Measurements from ENCODE around the gene PEX11G. TPM values are rescaled to one million over a fixed set of nuclear protein-coding genes. Genes with fewer than 3 reads are reported as not detected.

Gene PEX11G
- total and polyA plus RNA-seq, 8 donors: 3.9 to 8.8 (median 5.5) TPM; not detected in 3

DNA sequence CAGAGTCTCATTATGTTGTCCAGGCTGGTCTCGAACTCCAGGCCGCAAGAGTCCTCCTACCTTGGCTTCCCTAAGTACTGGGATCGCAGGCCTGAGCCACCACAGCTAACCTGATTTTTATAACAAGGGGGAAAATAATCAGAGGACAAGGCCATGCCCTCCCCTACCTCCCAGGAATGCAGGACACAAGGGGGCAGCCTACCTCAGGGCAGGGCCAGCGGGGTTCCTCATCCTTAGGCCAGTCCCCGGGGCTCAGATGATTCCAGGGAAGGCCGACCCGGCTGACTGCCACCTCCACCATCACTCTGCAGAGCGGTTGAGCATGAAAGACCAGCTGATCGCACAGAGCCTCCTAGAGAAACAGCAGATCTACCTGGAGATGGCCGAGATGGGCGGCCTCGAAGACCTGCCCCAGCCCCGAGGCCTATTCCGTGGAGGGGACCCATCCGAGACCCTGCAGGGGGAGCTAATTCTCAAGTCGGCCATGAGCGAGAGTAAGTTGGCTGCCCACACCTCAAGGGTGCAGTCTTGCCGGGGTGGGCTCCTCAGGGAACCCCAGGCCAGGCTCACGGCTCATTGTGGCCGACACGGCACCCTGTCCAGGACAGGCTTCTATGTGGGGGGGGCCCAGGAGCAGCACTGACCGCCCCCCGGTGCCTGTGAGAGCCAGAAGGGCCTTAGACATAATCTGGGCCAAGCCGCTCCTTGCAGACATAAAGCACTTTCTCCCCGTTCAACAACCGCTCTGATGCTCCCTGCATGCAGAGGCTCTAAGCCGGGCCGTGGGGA, 26.8 kb downstream of the PEX11G start:
- Histone ChIP-seq H3K4me3 (no peak overlapping the region), H3K27ac (no peak overlapping the region), H3K27me3 (no peaks in the 10 kb centered on the region), H3K36me3 (peaks cover 89 to 100% (median 100%) of the 10 kb centered on the region in 4 donors), H3K4me1 (no peaks in the 10 kb centered on the region), H3K9me3 (no peaks in the 10 kb centered on the region)
- 83 to 91% (median 89%) methylated on average over 10 to 28 of the region's 28 CpGs for WGBS, 5 donors
- intact Hi-C loops (cut with DNase I; ENCODE audit: low total_unique reads): no loop called here
- DNase-seq: no peak
- TF ChIP-seq, protein P1, sequence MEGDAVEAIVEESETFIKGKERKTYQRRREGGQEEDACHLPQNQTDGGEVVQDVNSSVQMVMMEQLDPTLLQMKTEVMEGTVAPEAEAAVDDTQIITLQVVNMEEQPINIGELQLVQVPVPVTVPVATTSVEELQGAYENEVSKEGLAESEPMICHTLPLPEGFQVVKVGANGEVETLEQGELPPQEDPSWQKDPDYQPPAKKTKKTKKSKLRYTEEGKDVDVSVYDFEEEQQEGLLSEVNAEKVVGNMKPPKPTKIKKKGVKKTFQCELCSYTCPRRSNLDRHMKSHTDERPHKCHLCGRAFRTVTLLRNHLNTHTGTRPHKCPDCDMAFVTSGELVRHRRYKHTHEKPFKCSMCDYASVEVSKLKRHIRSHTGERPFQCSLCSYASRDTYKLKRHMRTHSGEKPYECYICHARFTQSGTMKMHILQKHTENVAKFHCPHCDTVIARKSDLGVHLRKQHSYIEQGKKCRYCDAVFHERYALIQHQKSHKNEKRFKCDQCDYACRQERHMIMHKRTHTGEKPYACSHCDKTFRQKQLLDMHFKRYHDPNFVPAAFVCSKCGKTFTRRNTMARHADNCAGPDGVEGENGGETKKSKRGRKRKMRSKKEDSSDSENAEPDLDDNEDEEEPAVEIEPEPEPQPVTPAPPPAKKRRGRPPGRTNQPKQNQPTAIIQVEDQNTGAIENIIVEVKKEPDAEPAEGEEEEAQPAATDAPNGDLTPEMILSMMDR (IDR thresholded peaks at IDR 0.05): no peak
- no peak for TF ChIP-seq POLR2AphosphoS5 (IDR thresholded peaks at IDR 0.05)
- no peak for TF ChIP-seq EP300 (IDR thresholded peaks at IDR 0.05)

DNA sequence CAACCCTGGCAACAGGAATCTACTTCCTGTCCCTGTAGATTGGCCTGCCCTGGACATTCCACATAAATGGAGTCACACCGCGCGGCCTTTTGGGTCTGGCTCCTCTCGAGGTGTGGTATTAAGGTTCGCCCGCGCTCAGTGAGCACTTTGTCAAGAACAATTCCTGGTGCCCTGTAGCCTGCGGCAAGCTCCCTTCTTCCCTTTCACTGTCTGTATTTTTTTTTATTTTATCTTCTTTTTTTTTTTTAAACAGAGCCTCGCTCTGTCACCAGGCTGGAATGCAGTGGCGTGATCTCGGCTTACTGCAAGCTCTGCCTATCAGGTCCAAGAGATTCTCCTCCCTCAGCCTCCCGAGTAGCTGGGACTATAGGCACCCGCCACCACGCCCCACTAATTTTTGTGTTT, 28.3 kb downstream of the PEX11G start:
- WGBS, 5 donors: 88 to 94% (median 92%) methylated on average over 14 of the region's 14 CpGs
- Histone ChIP-seq H3K4me3 (no peak overlapping the region), H3K36me3 (peaks cover 87 to 100% (median 100%) of the 10 kb centered on the region in 4 donors), H3K27ac (no peak overlapping the region), H3K27me3 (no peaks in the 10 kb centered on the region), H3K9me3 (no peaks in the 10 kb centered on the region), H3K4me1 (no peaks in the 10 kb centered on the region)
- intact Hi-C loops (cut with DNase I; ENCODE audit: low total_unique reads): no loop called here
- DNase-seq: no peak
- no peak for TF ChIP-seq EP300 (IDR thresholded peaks at IDR 0.05)
- TF ChIP-seq POLR2AphosphoS5 (IDR thresholded peaks at IDR 0.05): no peak
- TF ChIP-seq, protein P1 (IDR thresholded peaks at IDR 0.05): no peak
- TF ChIP-seq POLR2A (IDR thresholded peaks at IDR 0.05): no peak

DNA sequence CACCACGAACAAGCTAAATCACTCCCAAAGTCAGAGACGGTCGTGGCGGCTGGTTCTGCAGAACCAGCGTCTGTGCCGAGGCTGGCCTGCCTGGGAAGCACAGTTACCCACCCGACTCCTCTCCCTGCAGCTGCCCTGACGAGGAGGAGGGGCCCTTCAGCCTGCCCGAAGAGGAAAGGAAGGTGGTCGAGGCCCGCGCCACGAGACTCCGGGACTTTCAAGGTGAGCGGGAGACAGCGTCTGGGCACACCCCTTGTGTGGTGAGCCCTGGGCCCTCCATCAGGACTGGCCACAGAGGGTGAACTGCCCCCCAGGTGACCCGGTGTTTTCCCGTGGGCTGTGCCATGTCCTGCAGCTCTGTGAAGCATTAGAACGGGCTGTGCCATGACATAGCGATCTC, 29.1 kb downstream of the PEX11G start:
- H3K27me3 ChIP-seq: no peaks in the 10 kb centered on the region
- DNase-seq: no peak
- peaks cover 80 to 100% (median 100%) of the 10 kb centered on the region in 4 donors for H3K36me3 ChIP-seq
- TF ChIP-seq, protein P1 (IDR thresholded peaks at IDR 0.05): no peak
- TF ChIP-seq POLR2AphosphoS5 (IDR thresholded peaks at IDR 0.05) (no peak), POLR2A (IDR thresholded peaks at IDR 0.05) (no peak), EP300 (IDR thresholded peaks at IDR 0.05) (no peak)
- WGBS, 5 donors: 89 to 97% (median 94%) methylated on average over 7 to 20 of the region's 20 CpGs
- no peak overlapping the region for H3K4me3 ChIP-seq
- no peaks in the 10 kb centered on the region for H3K4me1 ChIP-seq
- no peak overlapping the region for H3K27ac ChIP-seq
- intact Hi-C loops (cut with DNase I; ENCODE audit: low total_unique reads): no loop called here
- H3K9me3 ChIP-seq: no peaks in the 10 kb centered on the region

DNA sequence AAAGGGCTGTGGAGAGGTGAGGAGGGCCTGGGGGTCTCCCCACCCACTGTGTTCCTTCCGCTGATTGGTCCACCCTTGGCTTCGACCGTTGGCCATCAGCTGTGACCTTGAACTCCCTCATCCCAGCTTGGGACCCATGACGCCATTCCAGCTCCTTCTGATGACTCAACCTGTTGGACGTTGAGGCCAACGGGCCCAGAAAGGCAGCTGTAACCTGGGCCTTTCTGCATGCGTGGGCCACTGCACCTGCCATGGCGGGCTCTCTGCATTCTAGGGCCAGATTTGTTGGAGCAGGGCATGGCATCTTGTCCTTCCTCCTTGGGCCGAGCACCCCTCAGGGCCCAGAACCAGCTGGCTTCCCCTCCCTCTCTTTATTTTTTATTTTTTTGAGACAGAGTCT, 30.2 kb downstream of the PEX11G start:
- WGBS, 5 donors: 94 to 97% (median 96%) methylated on average over 9 of the region's 9 CpGs
- H3K4me3 ChIP-seq: no peak overlapping the region
- intact Hi-C loops (cut with DNase I; ENCODE audit: low total_unique reads): no loop called here
- H3K36me3 ChIP-seq: peaks cover 80 to 100% (median 100%) of the 10 kb centered on the region in 4 donors
- H3K27ac ChIP-seq: no peak overlapping the region
- no peak for TF ChIP-seq POLR2A (IDR thresholded peaks at IDR 0.05)
- DNase-seq: no peak
- H3K27me3 ChIP-seq: no peaks in the 10 kb centered on the region
- no peaks in the 10 kb centered on the region for H3K9me3 ChIP-seq
- H3K4me1 ChIP-seq: no peaks in the 10 kb centered on the region

DNA sequence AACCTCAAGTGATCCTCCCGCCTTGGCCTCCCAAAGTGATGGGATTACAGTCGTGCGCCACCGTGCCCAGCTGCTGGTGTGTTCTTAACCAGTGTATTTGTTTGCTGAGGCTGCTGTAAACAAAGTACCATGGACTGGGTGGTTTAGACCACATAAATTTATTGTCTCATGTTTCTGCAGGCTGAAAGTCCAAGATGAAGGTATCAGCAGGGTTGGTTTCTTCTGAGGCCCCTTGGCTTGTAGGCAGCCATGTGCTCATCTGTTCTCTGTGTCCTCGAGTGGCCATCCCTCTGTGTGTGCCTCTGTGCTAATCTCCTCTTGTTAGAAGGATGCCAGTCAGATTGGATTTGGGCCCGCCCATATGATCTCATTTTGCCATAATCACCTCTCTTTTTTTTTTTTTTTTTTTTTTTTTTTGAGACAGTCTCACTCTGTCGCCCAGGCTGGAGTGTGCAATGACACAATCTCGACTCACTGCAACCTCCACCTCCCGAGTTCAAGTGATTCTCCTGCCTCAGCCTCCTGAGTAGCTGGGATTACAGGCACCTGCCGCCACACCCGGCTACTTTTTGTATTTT, 31.8 kb downstream of the PEX11G start:
- no peaks in the 10 kb centered on the region for H3K9me3 ChIP-seq
- peaks cover 72 to 100% (median 100%) of the 10 kb centered on the region in 4 donors for H3K36me3 ChIP-seq
- no peak for DNase-seq
- TF ChIP-seq, protein P1 (IDR thresholded peaks at IDR 0.05): no peak
- TF ChIP-seq POLR2AphosphoS5 (IDR thresholded peaks at IDR 0.05): no peak
- TF ChIP-seq EP300 (IDR thresholded peaks at IDR 0.05): no peak
- no peak for TF ChIP-seq POLR2A (IDR thresholded peaks at IDR 0.05)
- H3K4me3 ChIP-seq: no peak overlapping the region
- H3K27me3 ChIP-seq: no peaks in the 10 kb centered on the region
- no peak overlapping the region for H3K27ac ChIP-seq
- H3K4me1 ChIP-seq: no peaks in the 10 kb centered on the region
- intact Hi-C loops (cut with DNase I; ENCODE audit: low total_unique reads): no loop called here
- 94 to 98% (median 96%) methylated on average over 11 of the region's 11 CpGs for WGBS, 5 donors
